CD8-positive, alpha-beta memory T cell (primary cell): ENCODE measurements around the gene SFXN1. TPM values are rescaled to one million over a fixed set of nuclear protein-coding genes. Genes with fewer than 3 reads are reported as not detected.

ENCODE experiments used
- CTCF ChIA-PET: fragments of 350-600 bp; sonication (Branson Sonifier 250); formaldehyde crosslinking; loops from one replicate; lab custom pipeline; 2021; ENCODE audit warnings: antibody characterized with exemption; lab: Charles Lee
- POLR2A ChIA-PET: fragments of 350-600 bp; sonication (Branson Sonifier 250); formaldehyde crosslinking; loops from one replicate; lab custom pipeline; 2021; ENCODE audit warnings: antibody characterized with exemption; lab: Charles Lee
- DNase-seq, 5 donors: peaks; one replicate each; pipeline versions ENCODE4 v3.0.0 to v3.0.0-alpha.2; 2020 to 2022; ENCODE audit warnings: mixed read lengths in 1 of 5
- H3K27ac ChIP-seq: one replicate; pipeline ENCODE4 v1.7.0; 2013; ENCODE audit warnings: low read depth, mild to moderate bottlenecking, low read length, moderate library complexity
- H3K27me3 ChIP-seq: 2 replicates; pipeline ENCODE4 v1.7.0; 2013; ENCODE audit warnings: low read length, mild to moderate bottlenecking; ENCODE audit not compliant: insufficient read depth, poor library complexity, severe bottlenecking
- H3K36me3 ChIP-seq: 2 replicates; pipeline ENCODE4 v1.7.0; 2013; ENCODE audit warnings: mild to moderate bottlenecking, low read length, moderate library complexity; ENCODE audit not compliant: insufficient read depth
- H3K4me1 ChIP-seq: 2 replicates; pipeline ENCODE4 v1.7.0; 2013; ENCODE audit warnings: mild to moderate bottlenecking, low read length, moderate library complexity; ENCODE audit not compliant: insufficient read depth
- H3K4me3 ChIP-seq: 2 replicates; pipeline ENCODE4 v1.7.0; 2013; ENCODE audit warnings: mild to moderate bottlenecking, low read length
- H3K9me3 ChIP-seq: 2 replicates; pipeline ENCODE4 v1.7.0; 2013; ENCODE audit warnings: mild to moderate bottlenecking, low read length
- H3K27ac Mint-ChIP-seq, 8 donors: one replicate each; pipeline ENCODE4 v1.8.0; 2020 to 2021; ENCODE audit warnings: mixed read lengths in 8 of 8, mild to moderate bottlenecking in 6 of 8, inconsistent platforms in 3 of 8, moderate library complexity in 3 of 8
- H3K27me3 Mint-ChIP-seq, 2 donors: one replicate each; pipeline ENCODE4 v1.8.0; 2020 to 2021; ENCODE audit warnings: mixed read lengths in 2 of 2, mild to moderate bottlenecking in 1 of 2, moderate library complexity in 1 of 2
- H3K36me3 Mint-ChIP-seq, 3 donors: one replicate each; pipeline ENCODE4 v1.8.0; 2020 to 2021; ENCODE audit warnings: mixed read lengths in 3 of 3, inconsistent platforms in 1 of 3, mild to moderate bottlenecking in 1 of 3
- H3K4me1 Mint-ChIP-seq, 3 donors: one replicate each; pipeline ENCODE4 v1.8.0; 2020 to 2021; ENCODE audit warnings: mixed read lengths in 3 of 3, inconsistent platforms in 1 of 3, mild to moderate bottlenecking in 1 of 3
- H3K4me3 Mint-ChIP-seq, 7 donors: one replicate each; pipeline ENCODE4 v1.8.0; 2020 to 2021; ENCODE audit warnings: mixed read lengths in 7 of 7, mild to moderate bottlenecking in 6 of 7, moderate library complexity in 4 of 7, inconsistent platforms in 2 of 7
- H3K9me3 Mint-ChIP-seq, 5 donors: one replicate each; pipeline ENCODE4 v1.8.0; 2020 to 2022; ENCODE audit warnings: mixed read lengths in 5 of 5, mild to moderate bottlenecking in 3 of 5, moderate library complexity in 2 of 5, inconsistent platforms in 1 of 5
- polyA plus RNA-seq: library from polyadenylated mRNA; unstranded; fragments of 300-500 nt; fragmentation: Illumina TruSeq; gene quantifications from one replicate; pipeline ENCODE4 v1.2.3, GENCODE V29; 2021
- total RNA-seq, 2 experiments: library from RNA; stranded (reverse); gene quantifications; one replicate each; pipeline ENCODE4 v1.2.3, GENCODE V29; 2021

SFXN1 gene
- total and polyA plus RNA-seq, 3 experiments from 2014 or later: 68.1 to 366 (median 359) TPM

DNA sequence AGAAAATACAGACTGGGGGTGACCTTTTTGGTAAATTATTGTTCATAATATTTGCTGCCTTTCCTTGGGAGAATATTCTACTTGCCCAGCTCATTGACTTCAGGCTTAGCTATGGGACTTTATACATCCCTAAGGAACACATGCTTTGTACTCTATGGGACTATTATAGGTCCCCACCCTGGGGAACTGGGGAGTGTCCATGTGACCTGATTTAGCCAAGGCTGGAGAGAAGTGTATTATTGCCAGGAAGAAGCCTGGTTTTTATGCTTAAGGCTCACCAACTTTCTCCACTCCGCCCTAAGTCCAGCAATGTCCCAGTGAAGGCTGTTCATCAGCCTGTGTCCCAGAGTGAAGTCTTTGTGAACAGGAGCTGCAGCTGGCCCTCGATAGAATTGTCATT, 17.8 kb upstream of the SFXN1 start:
- Mint-ChIP-seq H3K27ac (no peak overlapping the region), H3K4me3 (no peak overlapping the region), H3K27me3 (peaks cover 7 to 21% of the 10 kb centered on the region in 2 donors), H3K4me1 (peaks cover 5 to 10% (median 9%) of the 10 kb centered on the region in 3 donors), H3K9me3 (no peaks in the 10 kb centered on the region), H3K36me3 (no peaks in the 10 kb centered on the region)
- Histone ChIP-seq H3K36me3 (no peaks in the 10 kb centered on the region), H3K27me3 (no peaks in the 10 kb centered on the region), H3K4me3 (no peak overlapping the region), H3K27ac (no peak overlapping the region), H3K4me1 (peaks cover 5% of the 10 kb centered on the region), H3K9me3 (no peaks in the 10 kb centered on the region)
- ChIA-PET CTCF (no interaction called here), POLR2A (no interaction called here)
- no peak for DNase-seq

DNA sequence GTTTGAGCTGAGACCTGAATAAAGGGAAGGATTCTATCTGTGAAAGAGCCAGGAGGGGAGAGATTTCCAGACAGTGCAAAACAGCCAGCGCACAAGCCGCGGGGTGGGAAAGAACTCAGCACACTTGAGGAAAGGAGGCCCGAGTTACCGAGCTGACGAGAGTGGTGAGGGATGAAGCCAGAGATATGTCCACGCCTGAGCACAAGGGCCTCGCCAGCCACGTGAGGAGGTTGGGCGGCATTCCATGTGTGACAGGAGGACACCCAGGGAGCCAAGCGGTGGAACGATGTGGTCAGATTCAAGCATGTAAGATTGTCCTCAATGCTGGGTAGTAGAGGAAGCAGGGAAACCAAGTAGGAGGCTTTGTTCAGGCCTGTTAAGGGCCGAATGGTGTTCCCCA, 17.0 kb upstream of the SFXN1 start:
- H3K27me3 ChIP-seq: no peaks in the 10 kb centered on the region
- POLR2A ChIA-PET: no interaction called here
- no peaks in the 10 kb centered on the region for H3K9me3 Mint-ChIP-seq

GRCh38 chr5:175463641-175464040, 14.7 kb upstream of the SFXN1 start:
- no peak overlapping the region for H3K27ac Mint-ChIP-seq
- POLR2A ChIA-PET: no interaction called here
- CTCF ChIA-PET: interaction anchor here (1.6 to 3.8 kb wide), 3 partner anchors 13 to 71 kb away, joined by 4 to 33 read pairs (median 16); partner anchors contain the start of gene SFXN1

More for the DNA sequence above, 17.0 kb upstream of the SFXN1 start:
- Histone ChIP-seq H3K4me1 (peaks cover 5% of the 10 kb centered on the region), H3K27ac (no peak overlapping the region), H3K9me3 (no peaks in the 10 kb centered on the region), H3K4me3 (no peak overlapping the region), H3K36me3 (no peaks in the 10 kb centered on the region)
- H3K36me3 Mint-ChIP-seq: no peaks in the 10 kb centered on the region
- no peak overlapping the region for H3K4me3 Mint-ChIP-seq
- CTCF ChIA-PET: interaction anchor here (0.7 kb wide), 1 partner anchor 17 kb away, joined by 5 read pairs; the partner anchor contains the start of gene SFXN1
- H3K4me1 Mint-ChIP-seq: peaks cover 5 to 10% (median 9%) of the 10 kb centered on the region in 3 donors
- H3K27ac Mint-ChIP-seq: no peak overlapping the region
- H3K27me3 Mint-ChIP-seq: peaks cover 7 to 12% of the 10 kb centered on the region in 2 donors
- no peak for DNase-seq

GRCh38 chr5:175464074-175464941, 14.1 kb upstream of the SFXN1 start:
- H3K4me3 ChIP-seq: no peak overlapping the region
- CTCF ChIA-PET: interaction anchor here (0.6 to 3.8 kb wide), 18 partner anchors 8 to 278 kb away, joined by 3 to 33 read pairs (median 4); partner anchors contain the start of genes DRD1 and SFXN1
- H3K27me3 Mint-ChIP-seq: peaks cover 0 to 6% of the 10 kb centered on the region in 2 donors

More at GRCh38 chr5:175463641-175464040, 14.7 kb upstream of the SFXN1 start:
- no peak overlapping the region for H3K4me3 ChIP-seq
- no peak overlapping the region for H3K27ac ChIP-seq
- H3K27me3 ChIP-seq: no peaks in the 10 kb centered on the region
- peaks cover 5% of the 10 kb centered on the region for H3K4me1 ChIP-seq
- Mint-ChIP-seq H3K4me1 (peaks cover 5 to 10% (median 9%) of the 10 kb centered on the region in 3 donors), H3K4me3 (no peak overlapping the region), H3K36me3 (no peaks in the 10 kb centered on the region), H3K9me3 (no peaks in the 10 kb centered on the region), H3K27me3 (peaks cover 3 to 12% of the 10 kb centered on the region in 2 donors)
- no peaks in the 10 kb centered on the region for H3K9me3 ChIP-seq
- no peak for DNase-seq
- no peaks in the 10 kb centered on the region for H3K36me3 ChIP-seq

GRCh38 chr5:175464942-175465233, 13.5 kb upstream of the SFXN1 start:
- Mint-ChIP-seq H3K9me3 (no peaks in the 10 kb centered on the region), H3K36me3 (no peaks in the 10 kb centered on the region), H3K4me3 (peak overlapping the region in 1 of 7 donors; percentile 57), H3K27me3 (peaks cover 0 to 6% of the 10 kb centered on the region in 2 donors), H3K27ac (peak overlapping the region in 4 of 8 donors; percentile 15 to 94 (median 18)), H3K4me1 (peaks cover 5 to 10% (median 9%) of the 10 kb centered on the region in 3 donors)
- ChIA-PET CTCF (interaction anchor here (0.6 to 3.8 kb wide), 17 partner anchors 9 to 278 kb away, joined by 3 to 33 read pairs (median 4); partner anchors contain the start of genes DRD1 and SFXN1), POLR2A (interaction anchor here (1.0 to 1.8 kb wide), 2 partner anchors 13 to 15 kb away, joined by 3 to 8 read pairs; partner anchors contain the start of gene SFXN1)
- Histone ChIP-seq H3K9me3 (no peaks in the 10 kb centered on the region), H3K36me3 (no peaks in the 10 kb centered on the region), H3K27me3 (no peaks in the 10 kb centered on the region), H3K4me1 (peaks cover 5% of the 10 kb centered on the region), H3K4me3 (no peak overlapping the region), H3K27ac (no peak overlapping the region)
- DNase-seq: no peak

More at GRCh38 chr5:175464074-175464941, 14.1 kb upstream of the SFXN1 start:
- Histone ChIP-seq H3K4me1 (peaks cover 5% of the 10 kb centered on the region), H3K27ac (no peak overlapping the region), H3K27me3 (no peaks in the 10 kb centered on the region), H3K9me3 (no peaks in the 10 kb centered on the region), H3K36me3 (no peaks in the 10 kb centered on the region)
- Mint-ChIP-seq H3K27ac (peak overlapping the region in 4 of 8 donors; percentile 15 to 94 (median 18)), H3K36me3 (no peaks in the 10 kb centered on the region), H3K4me3 (peak overlapping the region in 1 of 7 donors; percentile 57), H3K9me3 (no peaks in the 10 kb centered on the region), H3K4me1 (peaks cover 5 to 10% (median 9%) of the 10 kb centered on the region in 3 donors)
- POLR2A ChIA-PET: interaction anchor here (1.0 to 1.8 kb wide), 2 partner anchors 14 to 16 kb away, joined by 3 to 8 read pairs; partner anchors contain the start of gene SFXN1
- peak in 4 of 5 donors; percentile 16 to 66 (median 44) for DNase-seq

GRCh38 chr5:175465282-175465681, 13.1 kb upstream of the SFXN1 start:
- Mint-ChIP-seq H3K4me3 (no peak overlapping the region), H3K4me1 (peaks cover 5 to 9% (median 7%) of the 10 kb centered on the region in 3 donors), H3K9me3 (peaks cover 0 to under 1% (median 0%) of the 10 kb centered on the region in 5 donors), H3K36me3 (no peaks in the 10 kb centered on the region), H3K27me3 (peaks cover 0 to 6% of the 10 kb centered on the region in 2 donors), H3K27ac (no peak overlapping the region)
- H3K36me3 ChIP-seq: no peaks in the 10 kb centered on the region
- no peaks in the 10 kb centered on the region for H3K9me3 ChIP-seq
- ChIA-PET CTCF (interaction anchor here (0.6 to 3.8 kb wide), 18 partner anchors 9 to 277 kb away, joined by 3 to 33 read pairs (median 4); partner anchors contain the start of genes DRD1 and SFXN1), POLR2A (interaction anchor here (1.8 kb wide), 1 partner anchor 13 kb away, joined by 8 read pairs; the partner anchor contains the start of gene SFXN1)
- no peak overlapping the region for H3K4me3 ChIP-seq
- H3K27ac ChIP-seq: no peak overlapping the region
- peaks cover 5% of the 10 kb centered on the region for H3K4me1 ChIP-seq
- no peak for DNase-seq
- H3K27me3 ChIP-seq: no peaks in the 10 kb centered on the region

GRCh38 chr5:175466700-175467318, 11.6 kb upstream of the SFXN1 start:
- Mint-ChIP-seq H3K27ac (no peak overlapping the region), H3K27me3 (peaks cover 0 to 6% of the 10 kb centered on the region in 2 donors), H3K9me3 (peaks cover 0 to 2% (median 0%) of the 10 kb centered on the region in 5 donors), H3K4me1 (peaks cover 8 to 13% (median 12%) of the 10 kb centered on the region in 3 donors), H3K36me3 (no peaks in the 10 kb centered on the region), H3K4me3 (no peak overlapping the region)
- no peaks in the 10 kb centered on the region for H3K9me3 ChIP-seq
- H3K4me3 ChIP-seq: no peak overlapping the region
- no peak overlapping the region for H3K27ac ChIP-seq
- H3K4me1 ChIP-seq: peaks cover 5% of the 10 kb centered on the region
- no peaks in the 10 kb centered on the region for H3K36me3 ChIP-seq
- no peaks in the 10 kb centered on the region for H3K27me3 ChIP-seq
- ChIA-PET CTCF (interaction anchor here (1.9 to 3.8 kb wide), 2 partner anchors 10 to 67 kb away, joined by 8 to 33 read pairs; partner anchors contain the start of gene SFXN1), POLR2A (no interaction called here)
- no peak for DNase-seq
